Sciatic nerve (tissue), 2 donors: Measurements from ENCODE around the gene FAM151A. TPM values are rescaled to one million over a fixed set of nuclear protein-coding genes. Genes with fewer than 3 reads are reported as not detected.

Experiments
- ATAC-seq: fragments of 200-7000 bp; cut with Tn5 transposase; one replicate; pipeline ENCODE4 v1.9.1; 2020; ENCODE audit warnings: mild to moderate bottlenecking, moderate library complexity
- DNase-seq: peaks from one replicate; pipeline ENCODE4 v3.0.0-alpha.2; 2020; ENCODE audit warnings: low spot score
- intact Hi-C: fragments of 100-400 bp; cut with DNase I; formaldehyde crosslinking; loops from one replicate; pipeline ENCODE4 v1.14.2; 2022
- total RNA-seq: library from RNA; stranded (reverse); fragmentation: NEBNext Ultra II Directional; extraction: Animal tissue kit (Norgen Biotek cat#: 25700); gene quantifications from one replicate; pipeline ENCODE4 v1.2.1, GENCODE V29; 2021
- donor health status: DM: no; HTN: no; CAD: no.
- donor health status: DM: no; HTN: no; CAD: no.

The FAM151A gene
- total RNA-seq, 1 donor from 2014 or later, result not detected

GRCh38 chr1:54566438-54567141 lies 56.7 kb downstream of the FAM151A start:
- intact Hi-C loops, result no loop called here
- DNase-seq, result no peak
- no peak for ATAC-seq

DNA sequence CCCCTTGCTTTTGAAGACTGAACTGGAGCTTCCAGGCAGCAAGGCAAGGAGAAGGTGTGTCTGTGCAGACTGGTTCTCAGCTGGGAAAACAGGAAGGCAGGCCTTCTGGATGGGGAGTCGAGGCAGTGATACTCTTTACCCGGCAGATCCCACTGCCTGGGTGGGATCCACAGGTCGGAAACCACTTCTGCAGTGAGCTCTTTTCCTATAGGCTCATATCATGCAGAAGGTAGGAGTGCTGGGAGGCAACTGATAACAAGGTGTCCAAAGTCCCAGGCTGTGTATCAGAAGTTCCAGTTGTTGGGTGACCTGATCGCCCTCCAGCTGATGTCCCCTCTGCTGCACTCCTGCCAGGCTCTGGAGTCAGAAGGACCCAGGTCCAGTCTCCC lies 58.2 kb downstream of the FAM151A start:
- no peak for ATAC-seq

GRCh38 chr1:54564312-54565112 lies 58.8 kb downstream of the FAM151A start:
- ATAC-seq (no peak), DNase-seq (no peak)
- intact Hi-C loops, result no loop called here

More for the DNA sequence above, 58.2 kb downstream of the FAM151A start:
- no peak for DNase-seq
- intact Hi-C loops, result no loop called here

DNA sequence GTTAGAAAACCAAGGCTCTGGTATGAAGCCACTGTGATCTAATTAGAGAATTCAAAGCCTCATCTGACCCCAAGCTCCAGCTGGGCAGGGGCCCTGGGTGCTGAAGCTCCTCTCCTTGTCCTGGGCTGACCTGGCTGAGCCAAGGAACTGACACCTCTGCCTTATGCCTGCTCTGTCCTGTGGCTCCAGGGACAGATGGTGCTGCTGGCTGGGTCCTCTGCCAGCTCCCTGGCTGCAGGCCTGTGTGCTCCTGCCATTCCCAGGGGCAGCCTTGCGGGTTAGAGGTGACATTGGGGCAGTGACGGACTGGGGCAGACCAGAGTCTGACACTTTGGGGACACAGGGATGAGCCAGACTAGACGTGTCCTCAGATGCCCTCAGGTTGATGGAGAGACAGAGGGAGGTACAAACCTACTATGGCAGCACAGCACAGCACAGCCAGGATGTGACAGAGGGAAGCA lies 63.5 kb downstream of the FAM151A start:
- DNase-seq (no peak), ATAC-seq (peak; percentile 17)

More for the DNA sequence above, 63.5 kb downstream of the FAM151A start:
- intact Hi-C loops, result no loop called here

Other genes with a start within 250 kb of the FAM151A start
- gene SSBP3, start 217.1 kb downstream of the FAM151A start, total RNA-seq, result 104 TPM
- gene ACOT11, start 75.3 kb downstream of the FAM151A start, total RNA-seq, result 11.9 TPM
- 8.1 TPM for gene MROH7, start 18.3 kb upstream of the FAM151A start, total RNA-seq
- gene TTC4, start 92.3 kb upstream of the FAM151A start, total RNA-seq, result 16.9 TPM
- 3.6 TPM for gene PARS2, start 141.0 kb upstream of the FAM151A start, total RNA-seq
- gene TTC22, start 177.8 kb upstream of the FAM151A start, total RNA-seq, result 0.36 TPM